ENCODE data around the gene ACBD4. TPM values are rescaled to one million over a fixed set of nuclear protein-coding genes. Genes with fewer than 3 reads are reported as not detected.

Gene ACBD4
- total RNA-seq, 4 donors from 2014 or later, result 33.8 to 124 (median 76.3) TPM

GRCh38 chr17:45101883-45102811 is 33.3 kb upstream of the ACBD4 start:
- Histone ChIP-seq H3K4me1 (peaks cover 0 to 8% (median 0%) of the 10 kb centered on the region in 4 donors), H3K36me3 (peaks cover 0 to 95% (median 4%) of the 10 kb centered on the region in 3 donors), H3K9me3 (no peaks in the 10 kb centered on the region), H3K27ac (no peak overlapping the region), H3K4me3 (no peak overlapping the region), H3K27me3 (no peaks in the 10 kb centered on the region)
- no peak for DNase-seq
- TF ChIP-seq CTCF (IDR thresholded peaks at IDR 0.05) (no peak), POLR2A (IDR thresholded peaks at IDR 0.05) (no peak)

- H3K27ac ChIP-seq, result no peak overlapping the region
- H3K4me1 ChIP-seq, result peaks cover 0 to 8% (median 0%) of the 10 kb centered on the region in 4 donors
- TF ChIP-seq POLR2A (IDR thresholded peaks at IDR 0.05) (no peak), CTCF (IDR thresholded peaks at IDR 0.05) (no peak)
- no peak for DNase-seq
- H3K27me3 ChIP-seq, result no peaks in the 10 kb centered on the region
- H3K36me3 ChIP-seq, result peaks cover 0 to 95% (median 4%) of the 10 kb centered on the region in 3 donors
- no peak overlapping the region for H3K4me3 ChIP-seq
- no peaks in the 10 kb centered on the region for H3K9me3 ChIP-seq
Observed at GRCh38 chr17:45102856-45103255, 32.6 kb upstream of the ACBD4 start.

DNA sequence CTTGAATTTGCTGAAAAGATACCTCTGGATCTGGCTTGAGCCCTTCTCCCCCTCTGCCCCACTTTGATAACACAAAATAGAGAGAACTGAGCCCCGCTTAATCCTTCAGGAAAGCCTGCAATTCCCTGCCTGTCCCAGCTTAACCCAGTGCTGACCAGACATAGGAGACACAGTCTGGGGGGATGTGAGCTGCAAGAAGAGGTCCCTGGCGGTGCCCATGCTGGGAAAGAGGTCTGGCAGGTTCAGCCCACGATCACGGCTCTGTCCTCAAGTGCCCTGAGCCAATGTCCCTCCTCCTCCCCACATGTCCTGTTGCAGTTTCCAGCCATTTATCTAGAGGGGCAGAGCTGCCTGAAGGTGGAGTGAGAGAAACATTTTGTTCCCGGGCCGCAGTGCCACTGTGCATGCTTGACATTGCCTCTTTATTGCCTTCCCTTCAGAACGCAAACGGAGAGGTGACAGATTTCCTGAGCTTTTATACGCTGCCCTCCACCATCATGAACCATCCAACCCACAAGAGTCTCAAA is 32.2 kb upstream of the ACBD4 start:
- Histone ChIP-seq H3K27me3 (no peaks in the 10 kb centered on the region), H3K27ac (no peak overlapping the region), H3K36me3 (peaks cover 0 to 95% (median 4%) of the 10 kb centered on the region in 3 donors), H3K4me3 (no peak overlapping the region), H3K9me3 (no peaks in the 10 kb centered on the region), H3K4me1 (peaks cover 0 to 6% (median 0%) of the 10 kb centered on the region in 4 donors)
- TF ChIP-seq POLR2A (IDR thresholded peaks at IDR 0.05), result no peak
- no peak for TF ChIP-seq CTCF (IDR thresholded peaks at IDR 0.05)
- no peak for DNase-seq

DNA sequence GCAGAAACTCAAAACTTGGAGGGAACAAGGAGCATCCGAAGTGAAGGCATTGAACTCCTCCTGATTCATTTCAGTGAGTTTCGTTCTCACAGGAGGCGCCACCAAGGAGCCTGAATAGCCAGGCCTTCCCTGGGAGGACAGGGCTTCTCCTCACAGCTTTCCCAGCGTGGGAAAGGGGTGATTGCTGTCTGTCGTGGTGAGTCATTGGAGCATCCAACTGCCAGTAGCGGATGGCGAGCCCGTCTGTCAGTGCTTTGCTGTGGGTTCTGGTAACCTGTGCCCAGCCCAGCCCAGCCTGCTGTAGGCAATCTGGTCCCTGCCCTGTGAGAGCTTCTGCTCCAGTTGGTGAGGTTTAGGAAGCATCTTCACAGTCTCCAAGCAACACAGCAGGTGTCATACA is 31.5 kb upstream of the ACBD4 start:
- H3K9me3 ChIP-seq, result no peaks in the 10 kb centered on the region
- no peaks in the 10 kb centered on the region for H3K27me3 ChIP-seq
- DNase-seq, result no peak
- no peak overlapping the region for H3K4me3 ChIP-seq
- no peaks in the 10 kb centered on the region for H3K4me1 ChIP-seq
- peaks cover 0 to 95% (median 4%) of the 10 kb centered on the region in 3 donors for H3K36me3 ChIP-seq
- no peak for TF ChIP-seq POLR2A (IDR thresholded peaks at IDR 0.05)
- TF ChIP-seq CTCF (IDR thresholded peaks at IDR 0.05), result no peak
- no peak overlapping the region for H3K27ac ChIP-seq

DNA sequence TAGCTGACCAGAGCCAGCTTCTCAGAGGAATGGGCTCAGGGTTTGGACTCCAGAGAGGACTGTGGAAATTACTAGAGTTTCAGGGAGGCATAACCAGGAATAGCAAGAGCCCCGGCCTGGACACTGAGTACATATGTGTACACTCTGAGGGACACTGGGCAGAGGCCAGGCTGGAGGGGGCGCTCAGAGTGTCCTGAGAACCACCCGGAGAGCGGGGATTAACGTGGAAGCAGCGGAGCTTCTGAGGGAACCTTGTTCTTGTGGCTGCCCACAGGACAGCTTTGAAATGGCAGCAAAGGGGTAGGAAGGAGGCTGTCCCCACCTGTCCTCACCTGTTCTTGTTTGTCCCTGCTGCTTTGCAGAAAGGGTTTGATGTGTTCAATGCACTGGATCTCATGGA is 31.0 kb upstream of the ACBD4 start:
- H3K36me3 ChIP-seq, result peaks cover 0 to 93% (median 4%) of the 10 kb centered on the region in 3 donors
- no peaks in the 10 kb centered on the region for H3K27me3 ChIP-seq
- no peak overlapping the region for H3K27ac ChIP-seq
- H3K4me1 ChIP-seq, result no peaks in the 10 kb centered on the region
- no peak overlapping the region for H3K4me3 ChIP-seq
- no peak for TF ChIP-seq POLR2A (IDR thresholded peaks at IDR 0.05)
- no peak for TF ChIP-seq CTCF (IDR thresholded peaks at IDR 0.05)
- H3K9me3 ChIP-seq, result no peaks in the 10 kb centered on the region
- DNase-seq, result no peak
